Smooth muscle cell of the umbilical artery (primary cell): ENCODE data around the gene C18orf54. TPM values are rescaled to one million over a fixed set of nuclear protein-coding genes. Genes with fewer than 3 reads are reported as not detected.

Experiments
- total RNA-seq: library from RNA; depleted of rRNA; stranded (reverse); fragments of >200 nt; gene quantifications from 2 replicates; pipeline ENCODE4 v1.2.3, GENCODE V29; 2014

C18orf54 gene
- total RNA-seq: 3.3 and 8.6 TPM in 2 replicates

GRCh38 chr18:54357660-54358494 lies at the start of gene C18orf54, which contains the start of gene STARD6:
Gene C18orf54 (plus strand): TSS chr18:54357906. CDS start chr18:54360573, 2,667 bp downstream.
Gene STARD6 (minus strand): TSS chr18:54357858. CDS start chr18:54354573, 3,285 bp downstream.

Other genes starting within 250 kb of the C18orf54 start
- gene MBD2, start 133.2 kb upstream of the C18orf54 start, total RNA-seq: 15.4 and 18.0 TPM in 2 replicates
- gene POLI, start 88.4 kb upstream of the C18orf54 start, total RNA-seq: 34.1 and 46.7 TPM in 2 replicates
- gene STARD6, start within 50 bp of the C18orf54 start, total RNA-seq: not detected in 2 replicates
- gene DYNAP, start 233.3 kb downstream of the C18orf54 start, total RNA-seq: not detected in 2 replicates